HepG2 (cell line): ENCODE data around the gene UQCC2. TPM values are rescaled to one million over a fixed set of nuclear protein-coding genes. Genes with fewer than 3 reads are reported as not detected.

Source experiments
- ATAC-seq: fragments of 200-7000 bp; cut with Tn5 transposase; 3 replicates; pipeline ENCODE4 v1.9.1; 2020; ENCODE audit warnings: mild to moderate bottlenecking, moderate library complexity
- BruUV-seq: library from RNA; stranded (reverse); fragments of 400-500 nt; replicated peaks from 2 replicates; lab custom pipeline; 2021; lab: Mats Ljungman, UMichigan
- CTCF ChIA-PET: fragments of 300-600 bp; formaldehyde crosslinking; extraction: SDS; loops from one replicate; lab custom pipeline; 2021; ENCODE audit warnings: low total read pairs, inconsistent platforms, low intra/inter-chr PET ratio; lab: Yijun Ruan, JAX
- POLR2A ChIA-PET: fragments of 350-600 bp; sonication (Branson Sonifier 250); formaldehyde crosslinking; loops from one replicate; lab custom pipeline; 2020; ENCODE audit warnings: antibody characterized with exemption, inconsistent platforms; lab: Yijun Ruan, JAX
- DNase-seq: peaks from one replicate; pipeline ENCODE4 v3.0.0-alpha.2; 2015; ENCODE audit warnings: low spot score
- FAIRE-seq: peaks from 3 replicates; lab custom pipeline; 2011; peaks lifted over from hg19 to GRCh38; lab: Jason Lieb, UNC
- H2AFZ ChIP-seq: one replicate; pipeline ENCODE4 v1.6.1; 2011; ENCODE audit warnings: low read length, inconsistent platforms
- H3K27ac ChIP-seq: fragments of 300-600 bp; 3 replicates; pipeline ENCODE4 v1.8.0; 2011; ENCODE audit warnings: mixed run types, mild to moderate bottlenecking, mixed read lengths, low read length, inconsistent platforms; ENCODE audit not compliant: insufficient read depth; ENCODE audit errors: extremely low read length
- H3K27me3 ChIP-seq, 2 experiments: fragments of 200-600 bp in 1 of 2; 2 replicates in 1 of 2; 3 replicates in 1 of 2; pipeline versions ENCODE4 v1.6.0 to v1.8.0; 2011; ENCODE audit warnings: low read length in 2 of 2, mild to moderate bottlenecking in 2 of 2, moderate library complexity in 2 of 2, inconsistent platforms in 1 of 2; ENCODE audit not compliant: insufficient read depth in 2 of 2, control insufficient read depth in 1 of 2
- H3K36me3 ChIP-seq, 2 experiments: fragments of 200-600 bp in 1 of 2; replicated peaks in 1 of 2; 2 replicates in 1 of 2; 3 replicates in 1 of 2; pipeline versions ENCODE4 v1.5.1 to v1.8.0; 2011; ENCODE audit warnings: low read length in 2 of 2, inconsistent platforms in 1 of 2; ENCODE audit not compliant: insufficient read depth in 2 of 2, control insufficient read depth in 1 of 2
- H3K4me1 ChIP-seq: 2 replicates; pipeline ENCODE4 v1.5.1; 2012; ENCODE audit warnings: low read length, inconsistent platforms; ENCODE audit not compliant: insufficient read depth
- H3K4me2 ChIP-seq: 2 replicates; pipeline ENCODE4 v1.6.0; 2011; ENCODE audit warnings: low read depth, low read length, inconsistent platforms
- H3K4me3 ChIP-seq, 3 experiments: fragments of 200-600 bp in 1 of 3; sonication (generic), shearing (Covaris generic) in 1 of 3; replicated peaks in 1 of 3; 2 replicates each; pipeline ENCODE4 v1.5.1; 2011 to 2016; ENCODE audit warnings: low read length in 3 of 3, inconsistent platforms in 2 of 3, low read depth in 2 of 3, mild to moderate bottlenecking in 2 of 3, control low read depth in 1 of 3, mixed read lengths in 1 of 3; ENCODE audit not compliant: insufficient read depth in 1 of 3
- H3K79me2 ChIP-seq: one replicate; pipeline ENCODE4 v1.6.1; 2011; ENCODE audit warnings: low read length, inconsistent platforms; ENCODE audit not compliant: insufficient read depth
- H3K9ac ChIP-seq: 2 replicates; pipeline ENCODE4 v1.6.0; 2011; ENCODE audit warnings: mild to moderate bottlenecking, low read depth, low read length, inconsistent platforms; ENCODE audit not compliant: insufficient read depth
- H3K9me3 ChIP-seq: 2 replicates; pipeline ENCODE4 v1.5.1; 2012; ENCODE audit warnings: mild to moderate bottlenecking, low read length
- H4K20me1 ChIP-seq: 2 replicates; pipeline ENCODE4 v1.6.0; 2011; ENCODE audit warnings: inconsistent platforms, mild to moderate bottlenecking, low read length, moderate library complexity; ENCODE audit not compliant: insufficient read depth
- ADNP ChIP-seq: sonication (generic); formaldehyde crosslinking; IDR thresholded peaks from 2 replicates; pipeline ENCODE4 v1.4.0; 2020; ENCODE audit warnings: missing genetic modification reagents
- BHLHE40 ChIP-seq: IDR thresholded peaks from 2 replicates; pipeline ENCODE4 v1.6.1; 2011; ENCODE audit warnings: low read length, improper control_type of control experiment
- CEBPG ChIP-seq: IDR thresholded peaks from 2 replicates; pipeline ENCODE4 v1.6.1; 2016
- DNMT3B ChIP-seq: conservative IDR thresholded peaks from 2 replicates; pipeline ENCODE4 v1.6.1; 2016; ENCODE audit warnings: missing biosample characterization, control low read depth
- FOXJ3 ChIP-seq: sonication (generic); formaldehyde crosslinking; IDR thresholded peaks from 2 replicates; pipeline ENCODE4 v1.4.0; 2020; ENCODE audit warnings: missing genetic modification reagents, mild to moderate bottlenecking, borderline replicate concordance
- MNT ChIP-seq: fragments of 450-650 bp; IDR thresholded peaks from 2 replicates; pipeline ENCODE4 v1.6.1; 2016
- ZHX2 ChIP-seq, 2 experiments: sonication (generic) in 1 of 2; formaldehyde crosslinking in 1 of 2; IDR thresholded peaks; 2 replicates each; pipeline versions ENCODE4 v1.6.1 to v1.9.0; 2014 to 2022; ENCODE audit warnings: antibody characterized with exemption in 1 of 2, borderline replicate concordance in 1 of 2, inconsistent platforms in 1 of 2, low read depth in 1 of 2, missing genetic modification reagents in 1 of 2
- ZNF768 ChIP-seq: sonication (generic); formaldehyde crosslinking; IDR thresholded peaks from 2 replicates; pipeline ENCODE4 v1.4.0; 2020; ENCODE audit warnings: missing genetic modification reagents
- WGBS: methylation state at CpG from one replicate; pipeline ENCODE4 v1.1.6; 2017; ENCODE audit warnings: low lambda C conversion rate; 5-methylcytosine and 5-hydroxymethylcytosine counted together
- in situ Hi-C: cut with HindIII; loops from 2 replicates; pipeline ENCODE4 v1.10.0; 2017; ENCODE audit warnings: low pct_unique_long_range_greater_than_20kb; ENCODE audit not compliant: extremely low pct_ligation_motif_present
- intact Hi-C: fragments of 100-400 bp; cut with micrococcal nuclease; formaldehyde crosslinking; loops from one replicate; pipeline ENCODE4 v1.10.0; 2022; ENCODE audit not compliant: unreplicated experiment
- polyA plus RNA-seq, 8 experiments: library from polyadenylated mRNA; depleted of rRNA in 3 of 8; stranded (reverse) in 7 of 8; unstranded in 1 of 8; fragments of >200 nt; fragmentation: Illumina TruSeq in 4 of 8; extraction: Trizol in 4 of 8; gene quantifications; 2 replicates each; pipeline versions ENCODE4 v1.2.1 to v1.2.3, GENCODE V29; 2011 to 2016; ENCODE audit warnings: low read depth in 4 of 8, missing spikeins in 1 of 8, mixed read lengths in 1 of 8; ENCODE audit not compliant: insufficient read depth in 1 of 8
- total RNA-seq, 5 experiments: library from RNA; depleted of rRNA; stranded (reverse); fragments of >200 nt; fragmentation: Illumina TruSeq; extraction: Trizol; gene quantifications; 2 replicates each; pipeline ENCODE4 v1.2.3, GENCODE V29; 2016; ENCODE audit warnings: low read depth in 1 of 5

UQCC2 gene
- total and polyA plus RNA-seq, 2 of the 13 experiments (the other 11 are each of a cell fraction or from before 2014, with no cell fraction given) = 82.4 to 238 TPM

- no TSS peak for BruUV-seq
- no peaks in the 10 kb centered on the region for H3K79me2 ChIP-seq
These were observed 19.5 kb upstream of the UQCC2 start for GRCh38 chr6:33731035-33731434.

GRCh38 chr6:33730611-33731010, 19.1 kb upstream of the UQCC2 start:
- H3K36me3 ChIP-seq = no peaks in the 10 kb centered on the region
- H3K4me1 ChIP-seq = peaks cover 15% of the 10 kb centered on the region
- intact Hi-C loops (no loop called here), in situ Hi-C loops (no loop called here)
- H2AFZ ChIP-seq = no peak overlapping the region
- no peaks in the 10 kb centered on the region for H4K20me1 ChIP-seq
- H3K27me3 ChIP-seq = peaks cover 0 to 4% of the 10 kb centered on the region in 2 experiments; a peak in 3 of 5 replicates
- H3K27ac ChIP-seq = no peak overlapping the region
- H3K4me3 ChIP-seq = no peak overlapping the region
- H3K9me3 ChIP-seq = no peaks in the 10 kb centered on the region
- no peaks in the 10 kb centered on the region for H3K79me2 ChIP-seq
- TF ChIP-seq FOXJ3 (no peak), ZHX2 (IDR thresholded peaks at IDR 0.05; ENCODE audit: low read depth) (no peak), ZHX2 (CRISPR knock-in tag; IDR thresholded peaks at IDR 0.05; ENCODE audit: borderline replicate concordance) (no peak), ADNP (CRISPR knock-in tag) (no peak), CEBPG (CRISPR knock-in tag) (no peak), ZNF768 (CRISPR knock-in tag) (0 out of 2 replicates have a peak, but pooled peaks have one; percentile 42)
- ChIA-PET CTCF (no interaction called here), POLR2A (no interaction called here)
- H3K9ac ChIP-seq = no peak overlapping the region
- DNase-seq (no peak), FAIRE-seq (no peak), ATAC-seq (no peak)
- no TSS peak for BruUV-seq
- H3K4me2 ChIP-seq = no peak overlapping the region
- WGBS = 62% methylated on average over 9 of the region's 10 CpGs

More at GRCh38 chr6:33731035-33731434, 19.5 kb upstream of the UQCC2 start:
- Histone ChIP-seq H3K27me3 (peaks cover 0 to 4% of the 10 kb centered on the region in 2 experiments; a peak in 3 of 5 replicates), H3K4me3 (no peak overlapping the region), H3K27ac (no peak overlapping the region), H3K4me1 (peaks cover 15% of the 10 kb centered on the region), H3K9me3 (no peaks in the 10 kb centered on the region), H3K36me3 (no peaks in the 10 kb centered on the region), H2AFZ (no peak overlapping the region), H4K20me1 (no peaks in the 10 kb centered on the region), H3K4me2 (no peak overlapping the region), H3K9ac (no peak overlapping the region)
- WGBS = 55% methylated on average over 6 of the region's 7 CpGs
- ChIA-PET CTCF (no interaction called here), POLR2A (no interaction called here)
- in situ Hi-C loops (no loop called here), intact Hi-C loops (no loop called here)
- FAIRE-seq = no peak
- no peak for ATAC-seq
- TF ChIP-seq BHLHE40 = 0 out of 2 replicates have a peak, but pooled peaks have one; percentile 47
- TF ChIP-seq DNMT3B (CRISPR knock-in tag) = no peak
- TF ChIP-seq MNT = peak; percentile 97
- no peak for DNase-seq
